Glomerular visceral epithelial cell (primary cell): ENCODE measurements around the gene FGF12.

Experiments
- DNase-seq: peaks from one replicate; pipeline ENCODE4 v3.0.0-alpha.2; 2016; ENCODE audit errors: extremely low spot score

Gene FGF12

DNA sequence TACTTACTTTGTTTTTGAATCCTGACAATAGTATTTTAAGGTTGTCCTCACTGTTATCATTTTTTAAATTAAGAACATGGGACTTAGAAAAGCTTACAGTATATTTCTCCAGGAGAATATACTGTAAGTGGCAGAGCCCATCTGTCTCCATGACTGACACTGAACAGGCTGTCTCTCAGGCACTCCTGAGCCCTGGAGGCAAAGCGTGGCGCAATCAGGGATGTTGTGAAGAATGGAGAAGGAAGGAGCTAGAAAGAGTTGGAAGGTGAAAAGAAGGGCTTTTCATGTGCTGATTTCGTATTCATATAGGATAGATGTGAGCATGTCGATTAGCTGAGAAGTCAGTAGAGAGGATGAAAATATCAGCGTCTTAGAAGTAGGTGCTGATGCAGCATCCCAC lies 41.5 kb downstream of the FGF12 start:
- no peak for DNase-seq

DNA sequence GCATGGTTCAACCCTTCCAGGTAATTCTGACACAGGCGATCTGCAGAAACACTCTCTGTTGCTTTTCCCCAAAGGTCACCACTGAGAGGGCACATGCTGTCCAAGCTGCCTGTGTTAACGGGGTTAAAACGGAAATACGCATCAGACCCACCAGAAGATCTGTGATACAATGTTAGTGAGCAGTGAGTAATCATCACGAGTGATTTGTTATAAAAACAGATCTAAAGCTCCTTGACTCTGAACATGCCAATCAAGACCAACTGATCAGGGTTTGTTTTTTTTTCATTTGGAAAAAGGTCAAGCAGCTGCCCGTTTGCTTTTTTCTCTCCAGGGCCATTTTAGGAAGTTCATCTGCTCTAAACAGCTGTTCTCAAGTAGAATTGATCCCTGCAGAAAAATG lies 43.2 kb downstream of the FGF12 start:
- DNase-seq: no peak

DNA sequence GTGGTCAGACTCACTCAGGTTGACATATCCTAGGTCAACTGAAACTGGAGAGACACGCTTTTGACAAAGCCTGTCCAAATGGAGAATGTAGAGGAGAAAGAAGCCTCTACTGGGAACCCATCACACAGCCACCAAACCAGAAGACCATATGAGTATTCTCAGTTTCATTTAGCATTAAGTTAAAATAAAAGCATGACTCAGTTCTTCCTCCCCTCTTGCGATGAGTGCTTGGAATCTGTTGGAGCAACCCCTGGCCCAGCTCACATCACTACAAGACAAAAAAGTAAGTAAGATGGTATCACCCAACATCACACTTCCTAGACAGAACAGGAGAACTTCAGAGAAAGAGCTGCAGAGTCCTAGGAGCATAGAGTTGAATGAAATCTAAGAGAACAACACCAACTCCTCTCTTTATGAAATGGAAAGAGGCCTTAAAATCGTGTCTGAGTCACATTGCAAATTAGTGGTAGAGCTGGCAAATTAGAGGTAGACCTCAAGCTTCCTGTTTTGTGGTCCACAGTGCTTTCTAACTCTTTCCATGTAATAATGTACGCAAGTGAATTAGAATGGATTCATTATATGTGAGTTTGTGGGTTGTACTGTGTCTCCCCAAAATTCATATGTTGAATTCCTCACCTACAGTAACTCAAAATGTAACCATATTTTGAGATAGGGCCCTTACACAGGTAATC lies 51.2 kb downstream of the FGF12 start:
- DNase-seq: no peak

DNA sequence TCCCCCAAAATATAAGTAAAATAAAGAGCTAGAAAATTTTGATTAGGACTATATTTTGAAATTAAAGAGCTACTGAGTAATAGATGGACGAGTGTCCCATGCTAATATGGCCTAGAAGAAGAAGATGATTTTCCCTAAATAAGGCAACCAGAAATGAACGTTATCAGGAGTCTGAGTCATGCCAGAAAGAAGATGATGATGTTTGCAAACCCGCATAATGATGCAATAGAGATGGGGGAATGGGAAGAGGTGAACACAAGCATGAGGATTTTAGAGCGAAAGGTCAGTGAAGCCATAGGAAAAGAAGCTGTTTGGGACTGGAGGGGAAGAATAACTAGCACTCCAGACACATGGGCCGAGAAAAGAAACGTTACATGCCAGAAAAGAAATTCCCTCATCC lies 71.7 kb downstream of the FGF12 start:
- DNase-seq: no peak

DNA sequence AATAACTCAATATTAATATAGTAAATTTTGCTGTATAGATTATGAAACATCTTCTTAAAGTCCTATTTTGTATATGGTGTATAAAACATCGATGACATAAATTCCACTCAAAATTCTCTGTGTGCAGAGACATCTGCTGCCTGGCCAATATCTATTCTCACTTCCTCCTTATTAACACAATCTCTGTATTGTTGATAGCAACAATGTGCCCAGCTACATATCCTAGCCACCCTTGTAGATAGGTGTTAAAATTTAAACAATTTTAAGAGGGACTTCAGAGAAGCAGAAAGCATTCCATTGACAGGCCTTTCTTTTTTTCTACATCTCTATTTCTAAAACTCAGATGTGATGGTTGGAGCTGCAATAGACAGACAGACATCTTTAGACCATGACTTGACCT lies 72.3 kb downstream of the FGF12 start:
- DNase-seq: no peak

DNA sequence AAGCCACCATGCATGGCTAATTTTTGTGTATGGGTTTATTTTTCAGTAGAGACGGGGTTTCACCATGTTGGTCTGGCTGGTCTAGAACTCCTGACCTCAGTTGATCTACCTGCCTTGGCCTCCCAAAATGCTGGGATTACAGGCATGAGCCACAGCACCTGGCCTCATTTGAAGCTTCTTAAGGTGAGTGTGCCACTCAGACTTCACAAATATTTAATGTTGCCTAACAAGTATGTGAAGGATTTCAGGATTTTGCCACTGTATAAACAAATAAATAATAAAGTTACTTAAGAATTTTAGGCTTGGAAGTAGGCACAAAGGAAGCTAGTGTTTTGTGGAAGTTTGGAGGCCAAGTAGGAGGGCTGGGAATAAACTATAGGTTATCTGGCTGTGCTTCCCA lies 73.5 kb downstream of the FGF12 start:
- no peak for DNase-seq

DNA sequence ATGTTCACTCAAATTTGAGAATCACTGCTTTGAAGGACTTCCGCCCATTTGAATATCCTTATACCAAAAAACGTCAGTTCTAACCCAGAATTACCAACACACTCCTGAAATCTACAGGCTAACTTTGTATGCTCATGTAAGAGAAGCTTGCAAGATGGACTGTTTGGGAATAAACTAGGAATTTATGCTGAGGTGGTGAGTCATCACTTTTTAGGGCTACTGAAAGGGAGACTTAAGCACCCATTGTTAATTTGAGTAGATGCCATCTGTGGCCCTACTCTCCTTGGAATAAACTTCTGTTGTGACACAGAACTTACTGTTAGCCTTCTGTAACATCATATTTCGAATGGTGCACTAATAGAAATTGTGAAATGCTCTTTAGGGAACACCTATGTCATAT lies 74.6 kb downstream of the FGF12 start:
- DNase-seq: no peak

DNA sequence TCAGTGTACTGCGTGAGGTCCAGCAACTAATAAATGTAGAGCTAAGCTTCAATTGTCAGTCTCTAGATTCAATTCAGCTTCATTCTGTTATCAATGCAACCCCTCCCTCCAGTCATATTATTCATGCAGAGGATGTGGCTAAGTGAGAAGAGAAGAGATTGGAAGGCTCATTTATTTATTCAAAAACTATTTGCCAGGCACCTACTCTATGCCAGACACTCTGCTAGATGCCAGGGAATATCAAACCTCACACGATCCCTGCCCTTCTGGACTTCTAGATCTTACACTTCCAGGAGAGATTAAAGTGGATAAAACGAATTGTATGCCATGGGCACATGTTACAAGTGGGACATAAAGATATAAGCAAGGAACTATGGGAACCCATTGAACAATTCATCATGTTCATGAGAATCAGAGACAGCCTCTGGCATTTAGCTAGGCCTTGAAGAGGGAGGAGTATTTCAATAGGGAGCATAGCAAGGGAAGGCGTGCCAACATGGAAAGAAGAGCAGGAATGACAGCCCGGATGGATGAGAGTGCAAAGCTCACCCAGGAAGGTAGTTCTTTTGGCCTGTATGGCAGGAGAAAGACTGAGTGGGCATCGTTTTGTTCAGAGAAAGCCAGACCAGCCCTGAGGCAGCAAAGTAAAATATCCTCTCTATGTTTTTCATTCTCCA lies 75.4 kb downstream of the FGF12 start:
- DNase-seq: no peak

DNA sequence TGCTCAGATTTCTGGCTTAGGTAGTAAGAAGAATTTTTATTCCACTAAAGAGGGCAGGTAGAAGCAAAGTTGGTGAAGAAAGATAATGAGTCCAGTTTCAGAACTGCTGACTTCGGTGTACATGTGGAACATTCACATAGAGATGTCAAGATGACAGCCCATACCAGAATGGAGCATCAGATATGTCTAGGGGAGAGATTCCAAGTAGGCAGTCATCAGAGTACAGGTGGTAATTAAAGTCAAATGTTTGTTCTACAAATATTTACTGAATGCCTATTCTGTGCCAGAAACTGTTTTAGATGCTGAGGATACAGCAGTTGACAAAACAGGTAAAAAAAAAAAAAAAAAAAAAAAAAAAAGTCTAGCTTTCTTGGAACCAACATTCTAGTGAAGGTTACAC lies 81.9 kb downstream of the FGF12 start:
- no peak for DNase-seq

DNA sequence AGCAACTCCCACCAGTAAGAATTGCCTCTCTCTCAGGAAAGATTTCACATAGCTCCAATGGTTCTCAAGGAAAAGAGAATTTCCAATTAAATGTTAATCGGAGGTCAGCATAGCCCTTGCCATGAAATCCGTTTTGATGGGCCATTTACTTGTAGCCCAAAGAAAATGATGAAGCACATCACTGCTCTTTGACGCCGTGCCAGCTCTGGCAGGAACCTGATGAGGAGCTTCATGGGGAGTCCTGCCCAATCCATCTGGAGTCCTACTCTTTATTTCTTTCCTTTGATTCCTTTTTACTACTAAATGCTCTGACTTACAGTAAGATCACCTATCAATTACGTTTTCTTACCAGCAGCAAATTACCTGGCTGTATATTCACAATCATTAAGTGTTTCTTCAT lies 84.7 kb downstream of the FGF12 start:
- DNase-seq: no peak

DNA sequence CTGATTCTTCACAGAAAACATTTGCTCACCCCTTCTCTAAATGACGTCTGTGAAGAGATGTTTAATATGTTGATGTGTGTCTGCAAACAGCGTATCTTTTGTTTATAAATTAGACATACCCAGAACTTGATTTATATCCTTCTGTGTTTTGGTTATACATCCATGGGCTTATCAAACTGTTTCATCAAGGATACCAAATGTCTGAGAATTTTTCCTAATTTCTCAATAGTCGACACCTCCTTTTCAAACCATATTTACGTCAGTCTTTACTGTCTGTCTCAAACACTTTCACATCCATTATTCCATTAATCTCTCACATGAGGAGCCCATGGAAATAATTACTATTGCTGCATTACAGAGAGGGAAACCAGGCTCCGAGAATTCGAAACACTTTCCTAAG lies 85.4 kb downstream of the FGF12 start:
- DNase-seq: no peak

DNA sequence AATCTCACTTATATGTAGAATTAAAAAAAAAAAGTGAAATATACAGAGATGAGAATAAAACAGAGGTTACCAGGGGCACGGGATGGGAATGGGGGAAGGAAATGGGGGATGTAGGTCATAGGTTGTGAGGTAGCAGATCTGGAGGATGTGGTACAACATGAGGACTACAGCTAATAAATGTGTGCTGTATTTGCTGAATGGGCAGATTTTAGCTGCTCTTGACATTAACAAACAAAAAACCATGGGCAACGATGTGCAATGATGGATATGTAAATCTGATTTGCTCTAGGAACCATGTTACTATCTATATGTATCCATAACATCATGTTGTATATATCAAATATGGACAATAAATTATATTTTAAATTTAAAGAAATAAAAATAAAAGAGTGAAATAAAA lies 87.4 kb downstream of the FGF12 start:
- DNase-seq: no peak

DNA sequence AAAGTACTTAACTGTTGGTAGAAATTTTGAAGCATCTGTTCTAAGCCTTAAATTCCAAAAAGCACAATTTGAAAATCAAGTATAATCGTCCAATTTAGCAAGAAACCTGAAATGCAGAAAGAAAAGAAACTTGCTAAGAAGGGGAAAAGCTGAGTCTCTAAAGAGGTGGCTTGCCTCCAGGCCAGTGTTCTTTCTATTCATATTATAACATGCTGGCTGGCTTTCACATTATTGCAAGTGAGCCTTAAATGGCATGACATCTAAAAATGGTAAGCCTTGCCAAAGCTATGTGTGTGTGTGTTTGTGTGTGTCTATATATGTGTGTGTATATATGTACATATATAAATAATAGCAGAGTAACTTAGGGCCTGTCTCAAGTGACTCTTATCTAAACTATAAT lies 89.5 kb downstream of the FGF12 start:
- DNase-seq: no peak

DNA sequence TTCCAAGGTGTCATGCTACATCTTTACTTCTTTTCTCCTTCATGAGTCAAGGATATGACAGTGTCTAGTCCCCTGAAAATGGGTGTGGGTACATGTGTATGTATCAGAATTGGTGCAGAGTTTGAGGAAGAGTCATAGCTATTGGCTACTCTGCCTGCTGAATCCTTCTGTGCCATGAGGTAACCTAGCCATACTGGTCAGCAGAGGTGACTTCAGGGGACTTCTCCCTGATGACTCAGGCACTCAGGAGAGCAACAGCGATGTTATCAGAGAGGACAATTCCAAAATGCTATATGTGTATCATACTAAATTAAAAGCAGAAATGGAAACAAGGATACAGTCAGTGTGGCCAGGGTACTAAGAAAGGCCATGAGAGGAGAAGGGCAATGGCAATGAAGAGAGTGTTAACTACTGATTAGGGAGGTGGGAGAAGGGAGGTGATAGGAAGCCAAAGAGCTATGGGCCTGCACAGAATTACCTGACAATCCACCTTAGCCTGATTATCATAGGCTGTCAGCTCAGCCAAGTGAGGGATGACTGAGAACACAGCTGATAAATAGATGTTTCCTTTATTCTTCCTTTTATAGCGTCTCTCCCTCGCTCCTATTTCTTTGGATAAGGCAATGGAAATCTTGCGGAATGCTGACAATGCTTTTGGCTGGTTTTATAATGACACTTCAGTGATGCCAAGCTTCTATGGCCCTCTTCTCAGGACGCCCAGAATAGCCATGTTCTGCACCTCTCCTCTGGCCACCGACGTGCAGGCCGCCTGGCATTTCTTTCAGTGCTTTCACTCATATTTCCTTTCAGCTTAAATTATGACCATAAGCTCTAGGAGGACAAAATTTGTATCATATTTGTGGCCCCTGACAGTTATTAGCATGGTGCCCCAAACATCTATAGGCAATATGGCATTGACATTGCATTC lies 90.6 kb downstream of the FGF12 start:
- DNase-seq: no peak

DNA sequence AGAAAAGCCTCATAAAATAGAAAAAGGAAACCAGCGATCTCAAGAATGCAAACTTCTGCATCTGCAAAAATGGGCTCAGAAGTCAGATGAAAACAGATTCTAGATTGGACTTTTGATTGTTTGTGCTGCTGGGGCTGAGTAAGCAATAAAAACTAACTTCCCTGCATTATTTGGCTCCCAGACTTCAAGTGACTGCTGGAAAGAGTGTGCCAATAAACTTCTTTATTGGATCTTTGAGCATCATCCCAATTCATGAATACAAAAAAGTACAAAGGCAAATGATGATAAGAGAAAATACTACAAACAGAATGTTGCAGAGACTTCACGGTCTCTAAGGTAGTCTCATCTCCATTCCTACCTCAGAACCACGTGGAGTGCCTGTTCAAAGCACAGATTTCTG lies 97.9 kb downstream of the FGF12 start:
- no peak for DNase-seq

DNA sequence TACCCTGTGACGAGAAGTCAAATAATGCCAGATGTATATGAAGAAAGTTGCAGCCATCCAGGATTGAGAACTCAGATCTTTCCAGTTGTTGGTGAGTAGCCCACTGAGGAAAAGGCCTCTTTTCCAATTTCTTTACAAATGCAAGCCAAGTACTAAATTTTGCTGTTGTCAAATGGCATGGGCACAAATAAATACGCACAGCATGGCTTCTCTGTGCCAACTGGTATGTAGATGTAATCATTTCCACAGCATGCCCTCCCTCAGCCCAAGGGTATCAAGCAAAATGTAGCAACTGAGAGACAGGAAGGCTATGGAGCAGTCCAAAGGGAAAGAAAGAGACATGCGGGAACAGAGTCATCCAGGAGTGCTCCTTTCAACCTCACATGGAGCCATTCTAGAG lies 105.4 kb downstream of the FGF12 start:
- DNase-seq: no peak

DNA sequence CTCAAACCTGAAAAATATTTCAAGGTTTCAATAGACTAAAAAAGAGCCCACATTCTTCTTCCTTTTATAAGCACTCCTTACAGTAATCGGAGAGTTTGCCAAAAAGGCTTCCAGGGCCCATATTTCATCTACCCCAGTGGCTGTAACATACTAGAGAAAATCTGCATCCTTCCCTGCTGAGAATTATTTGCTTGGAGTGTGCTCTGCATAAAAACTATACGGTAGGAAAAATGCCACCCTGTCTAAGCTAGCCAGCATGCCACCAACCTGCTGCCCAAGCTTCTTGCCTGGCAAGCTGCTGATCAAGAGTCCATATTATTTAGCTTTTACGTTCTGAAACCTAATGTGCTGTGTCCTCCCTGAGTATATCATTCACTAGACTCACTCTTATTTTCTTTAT lies 107.1 kb downstream of the FGF12 start:
- no peak for DNase-seq

DNA sequence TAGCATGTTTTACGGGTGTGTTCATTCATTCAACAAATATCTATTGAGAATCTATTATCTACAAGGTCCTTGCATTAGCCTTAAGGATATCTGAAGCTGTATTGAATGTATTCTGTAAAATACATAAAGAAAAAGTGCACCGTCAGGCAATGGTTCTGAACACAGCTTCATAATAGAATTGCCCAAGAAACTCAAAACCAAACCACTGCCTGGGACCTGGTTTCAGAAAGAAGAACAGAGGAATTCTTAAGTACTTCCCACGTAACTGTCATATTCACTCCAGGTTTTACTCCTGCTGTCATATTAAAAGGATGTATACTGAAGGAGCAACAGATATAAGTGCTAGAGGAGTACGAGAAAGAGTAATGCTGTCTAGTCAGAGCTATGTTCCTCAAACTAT lies 115.9 kb downstream of the FGF12 start:
- no peak for DNase-seq

DNA sequence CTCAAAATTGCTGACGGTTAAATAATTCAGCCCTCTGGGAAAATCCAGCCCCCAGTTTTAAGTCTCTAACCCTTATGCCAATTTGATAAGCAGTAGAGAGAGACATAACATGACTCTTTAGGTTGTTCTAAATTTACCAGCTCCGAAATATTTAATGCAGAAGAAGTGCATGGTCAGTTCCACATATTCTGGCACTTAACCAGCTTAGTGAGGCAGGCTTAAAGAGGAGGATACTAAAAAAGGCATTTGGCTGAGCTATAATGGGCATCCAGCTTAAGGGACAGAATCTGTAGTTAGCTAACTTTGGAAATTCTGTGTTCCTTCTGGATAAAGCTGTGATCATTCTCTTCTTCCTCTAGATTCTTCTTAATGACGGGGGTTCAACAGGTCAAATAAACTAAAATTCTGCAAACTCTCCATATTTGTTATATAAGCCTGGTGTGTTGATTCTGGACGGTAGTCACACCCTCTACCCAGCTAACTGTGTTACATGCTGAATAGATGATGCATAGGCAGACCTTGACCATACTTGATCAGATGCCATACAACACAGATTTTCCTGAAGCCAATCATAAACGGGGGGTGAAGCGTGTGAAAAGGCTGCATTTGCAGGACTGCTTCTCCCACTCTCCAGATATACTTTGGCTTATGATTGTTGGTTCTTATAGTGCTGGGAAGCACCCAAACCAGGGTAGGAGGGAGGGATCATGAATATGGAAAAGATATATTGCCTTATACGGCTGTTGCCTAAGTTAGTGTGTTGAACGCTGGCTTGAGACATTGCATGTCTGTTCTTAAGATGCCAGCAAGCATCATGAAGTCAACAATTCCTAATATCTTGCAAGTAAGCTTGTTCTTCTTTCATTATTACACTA lies 118.4 kb downstream of the FGF12 start:
- DNase-seq: no peak

DNA sequence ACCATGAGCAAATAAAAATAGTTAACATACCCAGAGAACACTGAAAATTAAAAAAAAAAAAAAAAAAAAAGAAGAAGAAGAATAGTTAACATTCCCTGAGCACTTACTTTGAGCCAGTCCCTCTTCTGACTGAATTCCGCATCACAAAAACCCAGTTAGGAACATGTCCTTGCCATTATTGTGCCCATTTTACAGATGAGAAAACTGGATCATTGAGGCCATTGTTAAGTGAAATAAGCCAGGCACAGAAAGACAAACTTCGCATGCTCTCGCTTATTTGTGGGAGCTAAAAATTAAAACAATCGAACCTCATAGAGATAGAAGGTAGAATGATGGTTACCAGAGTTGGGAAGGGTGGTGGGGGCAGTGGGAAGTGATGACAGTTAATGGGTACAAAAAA lies 119.5 kb downstream of the FGF12 start:
- no peak for DNase-seq

DNA sequence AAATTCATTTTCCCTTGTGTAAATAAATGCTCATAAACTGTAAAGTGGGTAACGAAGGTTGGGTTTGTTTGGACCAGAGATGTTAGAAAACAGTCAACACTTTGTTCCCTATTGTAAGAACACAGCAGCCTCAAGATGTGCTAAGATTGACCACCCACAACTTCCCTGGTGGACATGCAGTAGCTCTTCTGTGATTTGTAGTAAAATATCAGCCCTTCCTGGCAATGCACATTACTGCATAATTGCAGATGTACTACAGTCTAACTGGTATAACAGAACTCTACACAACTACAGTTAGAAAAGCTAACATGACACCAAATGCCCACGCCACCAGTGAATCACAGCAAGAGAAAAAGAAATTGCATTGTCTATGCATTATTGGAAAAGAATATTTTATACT lies 129.4 kb downstream of the FGF12 start:
- no peak for DNase-seq

DNA sequence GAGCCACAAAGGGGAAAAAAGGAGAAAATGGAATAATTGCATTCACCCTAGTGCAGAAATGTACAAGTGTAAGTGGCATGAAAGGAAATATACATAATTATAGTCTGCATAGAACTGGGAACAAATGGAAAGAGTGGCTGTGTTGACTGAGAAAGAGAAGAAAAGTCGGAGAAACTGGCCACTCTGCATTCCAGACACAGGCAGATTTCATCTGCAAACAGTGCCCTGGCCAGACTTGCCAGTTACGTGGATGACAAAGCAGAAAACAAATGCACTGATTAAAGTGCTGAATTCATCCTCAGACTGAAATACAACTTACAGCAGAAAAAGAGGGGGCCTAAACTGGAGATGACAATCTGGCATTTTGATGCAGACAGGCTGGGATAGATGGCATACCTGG lies 129.8 kb downstream of the FGF12 start:
- no peak for DNase-seq
